ENCODE data around the gene NLK. TPM values are rescaled to one million over a fixed set of nuclear protein-coding genes. Genes with fewer than 3 reads are reported as not detected.

The NLK gene
- total RNA-seq, 1 experiment from 2014 or later = 31.8 TPM

GRCh38 chr17:28100251-28100650, 57.8 kb downstream of the NLK start:
- no peaks in the 10 kb centered on the region for H3K4me1 ChIP-seq (ENCODE audit: insufficient read depth, low read length)
- no peak overlapping the region for H3K18ac ChIP-seq (ENCODE audit: insufficient read length, low read depth, low read length)
- H2BK5ac ChIP-seq (ENCODE audit: insufficient read length, low read length) = no peak overlapping the region
- H2AK5ac ChIP-seq (ENCODE audit: insufficient read length, low read length) = no peak overlapping the region
- peaks cover 0 to 3% of the 10 kb centered on the region in 2 experiments; a peak in 1 of 5 replicates for H3K9me3 Mint-ChIP-seq
- no peak overlapping the region for H3K27ac ChIP-seq (ENCODE audit: insufficient read length, low read depth, low read length)
- H2BK120ac ChIP-seq (ENCODE audit: low read depth, low read length, poor library complexity, severe bottlenecking) = no peak overlapping the region
- H3K9ac ChIP-seq (ENCODE audit: extremely low read depth, insufficient read length, low read length) = no peak overlapping the region
- H3K9me3 ChIP-seq (ENCODE audit: control insufficient read depth, low read depth, low read length) = no peaks in the 10 kb centered on the region
- peaks cover 9 to 12% of the 10 kb centered on the region in 2 experiments for H3K4me1 Mint-ChIP-seq
- no peak overlapping the region for H3K14ac ChIP-seq (ENCODE audit: insufficient read depth, low read length)
- H2BK12ac ChIP-seq (ENCODE audit: insufficient read length, low read depth, low read length) = no peak overlapping the region
- no peak overlapping the region for H4K91ac ChIP-seq (ENCODE audit: insufficient read length, low read depth, low read length)
- H4K5ac ChIP-seq (ENCODE audit: insufficient read length, low read depth, low read length) = no peak overlapping the region
- H3K79me1 ChIP-seq (ENCODE audit: insufficient read depth, low read depth, low read length, poor library complexity, severe bottlenecking) = no peaks in the 10 kb centered on the region
- no peak overlapping the region for H2AFZ ChIP-seq (ENCODE audit: low read length)
- H3K4ac ChIP-seq (ENCODE audit: low read depth, low read length) = no peak overlapping the region
- H2BK20ac ChIP-seq (ENCODE audit: low read depth, low read length, poor library complexity, severe bottlenecking) = no peak overlapping the region
- no peak overlapping the region for H2BK15ac ChIP-seq (ENCODE audit: low read depth, low read length)
- no CpG with 5 or more reads among the region's 1 CpG for WGBS (ENCODE audit: extremely low coverage, insufficient read length, low lambda C conversion rate)
- H3K27me3 Mint-ChIP-seq (ENCODE audit: low read depth) = no peaks in the 10 kb centered on the region
- no peaks in the 10 kb centered on the region; the same call in 1 of the 2 replicates for H3K79me2 ChIP-seq (ENCODE audit: insufficient read depth, low read length)
- H3K4me3 Mint-ChIP-seq = no peak overlapping the region
- TF ChIP-seq CTCF (conservative IDR thresholded peaks at IDR 0.05) = no peak
- H3K27ac Mint-ChIP-seq = no peak overlapping the region
- H3T11ph ChIP-seq (ENCODE audit: low read length) = no peak overlapping the region
- no peak overlapping the region for H3K56ac ChIP-seq (ENCODE audit: insufficient read length, low read depth, low read length)
- H3K27me3 ChIP-seq (ENCODE audit: insufficient read depth, low read length) = no peaks in the 10 kb centered on the region
- DNase-seq = no peak
- no peak overlapping the region for H4K8ac ChIP-seq (replicated peaks; ENCODE audit: insufficient read length, low read depth, low read length)
- H3K23me2 ChIP-seq (ENCODE audit: insufficient read length, low read depth, low read length, poor library complexity, severe bottlenecking) = no peaks in the 10 kb centered on the region
- H3K23ac ChIP-seq (ENCODE audit: insufficient read length, low read depth, low read length) = no peak overlapping the region
- H3K36me3 Mint-ChIP-seq (ENCODE audit: insufficient read depth in 1 of 3, low read depth in 3 of 3) = peaks cover 0 to 5% (median 0%) of the 10 kb centered on the region in 3 experiments; a peak in 2 of 7 replicates
- no peak overlapping the region for H3K4me2 ChIP-seq (ENCODE audit: insufficient read depth, insufficient read length, low read length)
- no peaks in the 10 kb centered on the region for H4K20me1 ChIP-seq (ENCODE audit: control insufficient read depth, insufficient read depth, insufficient read length)

All from H9 (cell line).